Nephron (organoid): ENCODE measurements around the gene MAD1L1.

ENCODE experiments used
- H3K27ac Mint-ChIP-seq, 3 experiments: 2 replicates each; pipeline ENCODE4 v1.8.0; 2020; ENCODE audit warnings: mixed read lengths in 3 of 3, mild to moderate bottlenecking in 2 of 3, moderate library complexity in 1 of 3
- H3K27me3 Mint-ChIP-seq: 2 replicates; pipeline ENCODE4 v1.8.0; 2021; ENCODE audit warnings: low read depth, mild to moderate bottlenecking, moderate library complexity, mixed read lengths
- H3K36me3 Mint-ChIP-seq: 2 replicates; pipeline ENCODE4 v1.8.0; 2020; ENCODE audit warnings: low read depth, mixed read lengths
- H3K4me1 Mint-ChIP-seq: 2 replicates; pipeline ENCODE4 v1.8.0; 2020; ENCODE audit warnings: mixed read lengths
- H3K4me3 Mint-ChIP-seq, 3 experiments: 2 replicates each; pipeline ENCODE4 v1.8.0; 2020; ENCODE audit warnings: mild to moderate bottlenecking in 3 of 3, mixed read lengths in 3 of 3, moderate library complexity in 2 of 3
- H3K9me3 Mint-ChIP-seq: 2 replicates; pipeline ENCODE4 v1.8.0; 2020; ENCODE audit warnings: mixed read lengths
- TF ChIP-seq, protein P1 (sequence below), 3 experiments: fragments of 200-600 bp; sonication (generic); IDR thresholded peaks; one replicate each; pipeline ENCODE4 v1.5.0; 2021; ENCODE audit warnings: antibody characterized with exemption in 3 of 3; ENCODE audit not compliant: unreplicated experiment in 3 of 3

Gene MAD1L1

DNA sequence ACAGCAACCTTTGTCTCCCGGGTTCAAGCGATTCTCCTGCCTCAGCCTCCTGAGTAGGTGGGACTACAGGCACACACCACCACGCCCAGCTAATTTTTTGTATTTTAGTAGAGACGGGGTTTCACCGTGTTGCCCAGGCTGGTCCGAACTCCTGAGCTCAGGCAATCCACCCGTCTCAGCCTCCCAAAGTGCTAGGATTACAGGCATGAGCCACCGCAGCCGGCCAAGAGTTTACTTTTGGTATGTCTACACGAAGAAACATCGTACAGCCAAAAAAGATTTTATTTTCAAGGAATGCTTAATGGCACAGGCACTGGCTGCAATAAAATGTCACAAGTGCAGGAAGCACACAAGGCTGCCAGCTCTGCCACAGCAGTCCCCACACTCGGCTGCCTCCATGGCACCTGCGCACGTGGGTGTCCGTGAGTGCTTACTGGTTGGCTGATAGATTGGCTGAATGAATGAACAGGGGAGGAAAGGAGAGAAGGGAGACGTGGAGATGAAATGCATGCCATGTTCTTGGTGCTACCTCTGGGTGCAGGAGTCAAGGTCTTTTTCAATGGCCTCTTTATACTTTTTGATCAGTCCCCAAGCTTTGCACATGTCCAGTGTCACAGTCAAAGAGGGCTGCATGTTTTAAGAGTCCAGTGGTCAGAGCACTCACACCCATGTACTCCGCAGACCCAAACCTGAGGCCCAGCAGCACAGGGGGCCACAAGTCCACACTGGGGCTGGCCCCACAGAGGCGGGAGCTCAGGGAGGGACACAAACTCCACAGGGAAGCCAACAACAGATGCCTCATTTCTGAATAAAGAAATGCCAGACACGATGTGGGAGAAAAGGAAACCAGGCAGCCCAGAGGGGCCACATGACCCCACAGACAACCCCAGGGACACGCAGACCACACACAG, 198.2 kb downstream of the MAD1L1 start:
- no peaks in the 10 kb centered on the region for H3K27me3 Mint-ChIP-seq
- peaks cover 56% of the 10 kb centered on the region for H3K4me1 Mint-ChIP-seq
- TF ChIP-seq, protein P1, sequence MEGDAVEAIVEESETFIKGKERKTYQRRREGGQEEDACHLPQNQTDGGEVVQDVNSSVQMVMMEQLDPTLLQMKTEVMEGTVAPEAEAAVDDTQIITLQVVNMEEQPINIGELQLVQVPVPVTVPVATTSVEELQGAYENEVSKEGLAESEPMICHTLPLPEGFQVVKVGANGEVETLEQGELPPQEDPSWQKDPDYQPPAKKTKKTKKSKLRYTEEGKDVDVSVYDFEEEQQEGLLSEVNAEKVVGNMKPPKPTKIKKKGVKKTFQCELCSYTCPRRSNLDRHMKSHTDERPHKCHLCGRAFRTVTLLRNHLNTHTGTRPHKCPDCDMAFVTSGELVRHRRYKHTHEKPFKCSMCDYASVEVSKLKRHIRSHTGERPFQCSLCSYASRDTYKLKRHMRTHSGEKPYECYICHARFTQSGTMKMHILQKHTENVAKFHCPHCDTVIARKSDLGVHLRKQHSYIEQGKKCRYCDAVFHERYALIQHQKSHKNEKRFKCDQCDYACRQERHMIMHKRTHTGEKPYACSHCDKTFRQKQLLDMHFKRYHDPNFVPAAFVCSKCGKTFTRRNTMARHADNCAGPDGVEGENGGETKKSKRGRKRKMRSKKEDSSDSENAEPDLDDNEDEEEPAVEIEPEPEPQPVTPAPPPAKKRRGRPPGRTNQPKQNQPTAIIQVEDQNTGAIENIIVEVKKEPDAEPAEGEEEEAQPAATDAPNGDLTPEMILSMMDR (IDR thresholded peaks at IDR 0.05; ENCODE audit: unreplicated experiment in 3 of 3): no peak
- peak overlapping the region in 1 of 3 experiments; percentile 24 for H3K4me3 Mint-ChIP-seq
- peaks cover 9% of the 10 kb centered on the region for H3K36me3 Mint-ChIP-seq
- H3K27ac Mint-ChIP-seq: peak overlapping the region in 1 of 3 experiments; percentile 20
- peaks cover 3% of the 10 kb centered on the region for H3K9me3 Mint-ChIP-seq

- TF ChIP-seq, protein P1 (IDR thresholded peaks at IDR 0.05; ENCODE audit: unreplicated experiment in 3 of 3): no peak
- H3K27ac Mint-ChIP-seq: peak overlapping the region in 1 of 3 experiments; percentile 27
Measured at GRCh38 chr7:2033586-2034135, 199.1 kb downstream of the MAD1L1 start.

DNA sequence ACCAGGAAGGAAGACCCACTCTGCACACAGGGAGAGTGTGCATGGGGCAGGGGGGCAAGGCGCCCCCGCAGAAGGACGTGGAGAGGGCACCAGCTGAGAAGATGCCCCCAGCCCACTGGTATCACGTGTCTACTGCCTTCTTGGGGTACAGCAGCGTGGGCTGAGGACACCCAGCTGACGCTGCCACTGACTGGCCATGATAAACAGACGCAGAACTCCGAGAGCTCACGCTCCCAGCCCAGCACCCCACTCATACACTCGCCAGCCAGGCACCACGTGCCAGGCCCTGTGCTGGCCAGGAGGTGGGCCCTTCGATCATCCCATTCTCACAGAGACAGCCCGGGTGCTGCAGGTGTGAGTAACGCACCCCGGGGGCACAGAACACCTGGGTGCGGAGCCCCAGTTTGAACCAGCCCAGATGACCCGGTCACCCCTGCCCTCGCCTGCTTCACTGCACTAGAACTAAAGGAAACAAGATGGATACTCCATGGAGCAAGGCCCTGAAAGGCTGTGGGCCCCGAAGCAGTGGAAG, 199.8 kb downstream of the MAD1L1 start:
- Mint-ChIP-seq H3K4me3 (no peak overlapping the region), H3K27me3 (no peaks in the 10 kb centered on the region), H3K36me3 (peaks cover 18% of the 10 kb centered on the region), H3K4me1 (peaks cover 47% of the 10 kb centered on the region), H3K9me3 (peaks cover 15% of the 10 kb centered on the region), H3K27ac (peak overlapping the region in 1 of 3 experiments; percentile 50)
- TF ChIP-seq, protein P1 (IDR thresholded peaks at IDR 0.05; ENCODE audit: unreplicated experiment in 3 of 3): no peak

More at GRCh38 chr7:2033586-2034135, 199.1 kb downstream of the MAD1L1 start:
- no peaks in the 10 kb centered on the region for H3K27me3 Mint-ChIP-seq
- peaks cover 50% of the 10 kb centered on the region for H3K4me1 Mint-ChIP-seq
- no peak overlapping the region for H3K4me3 Mint-ChIP-seq
- peaks cover 10% of the 10 kb centered on the region for H3K9me3 Mint-ChIP-seq
- peaks cover 14% of the 10 kb centered on the region for H3K36me3 Mint-ChIP-seq

- H3K36me3 Mint-ChIP-seq: peaks cover 24% of the 10 kb centered on the region
- TF ChIP-seq, protein P1 (IDR thresholded peaks at IDR 0.05; ENCODE audit: unreplicated experiment in 3 of 3): no peak
- H3K27me3 Mint-ChIP-seq: no peaks in the 10 kb centered on the region
- peaks cover 19% of the 10 kb centered on the region for H3K9me3 Mint-ChIP-seq
- H3K27ac Mint-ChIP-seq: peak overlapping the region in 1 of 3 experiments; percentile 50
- peaks cover 41% of the 10 kb centered on the region for H3K4me1 Mint-ChIP-seq
- H3K4me3 Mint-ChIP-seq: no peak overlapping the region
Measured at GRCh38 chr7:2032030-2032875, 200.5 kb downstream of the MAD1L1 start.

- Mint-ChIP-seq H3K4me3 (no peak overlapping the region), H3K27me3 (no peaks in the 10 kb centered on the region), H3K4me1 (peaks cover 33% of the 10 kb centered on the region), H3K27ac (peak overlapping the region in 1 of 3 experiments; percentile 9), H3K36me3 (peaks cover 32% of the 10 kb centered on the region), H3K9me3 (peaks cover 26% of the 10 kb centered on the region)
- TF ChIP-seq, protein P1 (IDR thresholded peaks at IDR 0.05; ENCODE audit: unreplicated experiment in 3 of 3): no peak
Measured at GRCh38 chr7:2031451-2031845, 201.3 kb downstream of the MAD1L1 start.
